Subcutaneous adipose tissue (tissue), 4 donors: ENCODE results near the gene FNBP1. TPM values are rescaled to one million over a fixed set of nuclear protein-coding genes. Genes with fewer than 3 reads are reported as not detected.

Experiments used
- CTCF ChIP-seq: fragments of 450-650 bp; IDR thresholded peaks from one replicate; pipeline ENCODE4 v1.5.1; 2016; ENCODE audit warnings: low read depth, mild to moderate bottlenecking, control low read depth, antibody characterized with exemption, moderate library complexity
- total RNA-seq, 4 donors: library from RNA; depleted of rRNA; stranded (reverse); fragments of >200 nt; gene quantifications; one replicate each; pipeline ENCODE4 v1.1.0, GENCODE V29; 2016

The FNBP1 gene
- total RNA-seq, 4 donors from 2014 or later: 34.1 to 68.6 (median 50.7) TPM

- no peak for TF ChIP-seq CTCF
These were observed 6.9 kb downstream of the FNBP1 start for GRCh38 chr9:130036099-130036498.

GRCh38 chr9:130034570-130034969, 8.4 kb downstream of the FNBP1 start:
- no peak for TF ChIP-seq CTCF

DNA sequence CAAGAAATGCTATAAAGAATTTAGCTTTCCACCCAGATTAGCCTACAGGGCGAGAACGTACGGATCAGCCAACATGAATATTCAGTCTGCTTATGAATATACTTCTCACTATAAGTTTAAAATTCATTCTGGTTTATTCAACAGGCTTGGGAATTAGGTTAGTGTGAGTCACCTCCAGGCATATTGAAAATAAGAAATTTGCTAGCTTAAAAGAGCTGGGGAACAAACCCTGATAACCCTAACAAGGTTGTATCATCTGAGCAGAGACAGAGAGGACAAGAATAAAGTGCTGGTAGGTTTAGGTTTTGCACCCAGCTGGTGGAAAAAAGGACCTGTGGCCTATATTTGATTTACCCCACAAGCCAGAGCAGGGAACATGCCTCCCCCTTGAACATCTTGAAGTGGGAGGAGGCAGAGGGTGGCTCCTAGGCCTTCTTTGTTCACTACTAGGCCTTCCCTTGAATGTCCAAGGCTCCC, 12.3 kb downstream of the FNBP1 start:
- TF ChIP-seq CTCF: no peak

DNA sequence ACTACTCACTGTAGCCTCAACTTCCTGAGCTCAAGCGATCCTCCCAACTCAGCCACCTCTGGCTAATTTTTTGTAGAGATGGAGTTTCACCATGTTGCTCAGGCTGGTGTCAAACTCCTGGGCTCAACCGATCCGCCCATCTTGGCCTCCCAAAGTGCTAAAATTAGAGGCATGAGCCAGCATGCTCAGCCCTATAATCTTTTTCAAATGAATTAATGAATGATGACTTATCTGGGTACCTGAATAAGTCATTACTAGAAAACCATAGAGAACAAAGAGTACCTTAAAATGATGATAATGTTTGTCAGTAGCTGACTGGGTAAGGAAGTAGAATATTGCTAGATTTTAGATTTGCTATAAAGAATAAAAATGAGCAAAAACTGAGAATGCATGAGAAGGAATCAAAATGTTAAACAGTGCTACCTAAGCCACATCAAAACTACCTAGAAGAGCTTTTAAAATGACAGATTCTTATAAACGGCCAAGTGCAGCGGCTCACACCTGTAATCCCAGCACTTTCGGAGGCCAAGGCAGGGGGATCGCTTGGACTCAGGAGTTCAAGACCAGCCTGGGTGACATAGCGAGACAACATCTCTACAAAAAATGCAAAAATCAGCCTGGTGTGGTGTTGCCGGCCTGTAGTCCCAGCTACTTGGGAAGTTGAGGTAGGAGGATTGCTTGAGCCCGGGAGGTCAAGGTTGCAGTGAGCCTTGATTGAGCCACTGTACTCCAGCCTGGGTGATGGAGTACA, 13.6 kb downstream of the FNBP1 start:
- no peak for TF ChIP-seq CTCF

- no peak for TF ChIP-seq CTCF
These were observed 14.3 kb downstream of the FNBP1 start for GRCh38 chr9:130028493-130029222.

- TF ChIP-seq CTCF: no peak
These were observed 15.2 kb downstream of the FNBP1 start for GRCh38 chr9:130027533-130028365.
